DMS53 treated with DMSO at 0.1 percent for 48 hours (cell line): Measurements from ENCODE around the gene RNF213.
"Not testable (repeated sequence)": the region's sequence is repeated elsewhere in the genome, so short reads cannot be mapped to it uniquely, and the experiment has no call there.

Source experiments
- DNase-seq: peaks from one replicate; lab custom pipeline; 2025; ENCODE audit not compliant: unreplicated experiment; lab: John Stamatoyannopoulos, UW

The RNF213 gene

DNA sequence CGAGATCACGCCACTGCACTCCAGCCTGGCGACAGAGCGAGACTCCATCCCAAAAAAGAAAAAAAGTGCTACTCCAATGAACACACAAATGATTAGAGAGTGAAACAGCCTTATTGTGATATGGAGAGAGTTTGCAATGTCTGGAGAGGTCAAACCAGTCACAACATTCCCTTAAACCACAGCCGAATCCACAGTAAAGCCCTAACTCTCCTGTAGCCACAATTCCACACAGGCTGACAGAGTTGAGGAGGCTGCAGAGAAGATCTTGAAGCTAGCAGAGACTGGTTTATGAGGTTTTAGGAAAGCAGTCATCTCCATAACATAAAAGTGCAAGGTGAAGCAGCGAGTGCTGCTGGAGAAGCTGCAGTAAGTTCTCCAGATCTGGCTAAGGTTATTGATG is 6.7 kb downstream of the RNF213 start:
- no peak for DNase-seq

DNA sequence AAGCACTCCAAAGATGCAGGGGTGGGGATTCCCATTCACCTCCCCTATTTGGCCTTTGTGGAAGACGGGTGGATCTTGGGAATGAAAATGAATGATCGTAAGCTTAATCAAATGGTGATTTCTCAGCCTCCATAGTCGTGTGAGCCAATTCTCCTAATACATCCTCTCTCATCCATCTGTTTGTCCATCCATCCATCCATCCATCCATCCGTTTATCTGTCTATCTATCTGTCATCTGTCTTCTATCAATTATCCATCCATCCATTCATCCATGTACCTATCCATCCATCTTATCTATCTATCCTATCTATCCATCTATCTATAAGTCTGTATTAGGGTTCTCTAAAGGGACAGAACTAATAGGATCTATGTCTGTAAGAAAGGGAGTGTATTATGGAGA is 7.8 kb downstream of the RNF213 start:
- DNase-seq = no peak

DNA sequence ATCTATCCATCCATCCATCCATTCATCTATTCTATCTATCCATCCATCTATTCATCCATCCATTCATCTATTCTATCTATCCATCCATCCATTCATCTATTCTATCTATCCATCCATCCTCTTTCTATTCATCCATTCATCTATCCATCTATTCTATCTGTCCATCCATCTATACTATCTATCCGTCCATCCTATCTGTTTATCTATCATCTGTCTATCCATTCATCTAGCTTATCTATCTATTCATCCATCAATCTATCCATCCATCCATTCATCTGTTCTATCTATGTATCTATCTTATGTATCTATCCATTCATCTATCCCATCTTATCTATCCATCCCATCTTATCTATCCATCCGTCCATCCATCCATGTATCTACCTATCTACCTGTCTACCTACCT is 8.8 kb downstream of the RNF213 start:
- no peak for DNase-seq

DNA sequence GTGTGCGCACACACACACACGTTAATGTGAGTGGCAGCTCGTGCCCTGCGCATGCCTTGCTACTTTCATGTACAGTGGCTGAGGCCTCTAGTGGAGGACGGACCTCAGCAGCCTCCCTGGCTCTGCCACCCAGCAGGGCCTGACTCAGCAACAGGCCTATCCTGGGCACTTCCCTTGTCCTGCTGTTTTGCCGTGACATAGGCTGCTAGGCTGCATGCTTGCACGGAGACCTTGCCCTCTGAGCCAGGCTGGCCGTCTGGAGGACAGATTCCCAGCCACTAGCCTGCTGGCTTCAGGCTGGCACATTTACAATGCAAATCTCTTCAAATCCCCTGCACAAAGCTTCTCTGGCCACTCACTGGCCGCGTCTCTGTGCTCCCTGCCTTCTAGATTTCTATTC is 9.5 kb downstream of the RNF213 start:
- no peak for DNase-seq

DNA sequence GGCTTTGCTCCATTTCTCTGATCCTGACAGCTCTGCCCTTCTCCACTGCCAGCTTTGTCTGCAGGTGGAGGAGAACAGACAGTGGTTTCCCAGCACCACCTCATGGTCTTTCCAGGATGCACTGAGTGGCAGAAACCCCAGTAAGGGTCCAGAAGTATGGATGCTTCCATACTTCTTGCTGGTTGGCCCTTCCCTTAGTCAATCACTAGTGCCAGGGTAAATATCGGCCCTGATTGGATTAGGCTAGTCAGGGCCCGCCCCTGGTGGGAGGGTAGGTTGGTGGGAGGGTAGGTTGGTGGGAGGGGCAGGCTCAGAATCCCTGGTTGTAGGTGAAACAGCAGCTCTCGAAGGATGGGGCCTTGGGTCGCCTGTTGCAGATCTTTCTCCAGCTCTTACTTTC is 10.2 kb downstream of the RNF213 start:
- DNase-seq = no peak

DNA sequence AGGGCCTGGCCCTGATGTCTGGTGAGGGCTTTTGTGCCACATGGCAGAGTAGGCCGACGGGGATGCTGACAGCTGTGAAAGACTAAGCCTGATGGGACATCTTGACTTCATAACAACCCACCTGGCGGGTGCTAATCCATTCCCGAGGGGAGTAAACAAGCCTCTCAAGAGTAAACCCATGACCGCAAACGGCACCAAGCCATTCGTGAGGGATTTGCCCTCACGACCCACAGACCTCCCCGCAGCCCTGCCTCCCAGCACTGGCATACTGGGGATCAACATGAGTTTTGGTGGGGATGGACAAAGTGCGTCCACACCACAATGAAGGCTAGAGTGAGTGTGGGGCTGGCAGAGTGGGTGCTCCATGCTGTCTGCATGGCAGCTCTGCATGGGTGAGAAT is 11.7 kb downstream of the RNF213 start:
- DNase-seq = no peak

DNA sequence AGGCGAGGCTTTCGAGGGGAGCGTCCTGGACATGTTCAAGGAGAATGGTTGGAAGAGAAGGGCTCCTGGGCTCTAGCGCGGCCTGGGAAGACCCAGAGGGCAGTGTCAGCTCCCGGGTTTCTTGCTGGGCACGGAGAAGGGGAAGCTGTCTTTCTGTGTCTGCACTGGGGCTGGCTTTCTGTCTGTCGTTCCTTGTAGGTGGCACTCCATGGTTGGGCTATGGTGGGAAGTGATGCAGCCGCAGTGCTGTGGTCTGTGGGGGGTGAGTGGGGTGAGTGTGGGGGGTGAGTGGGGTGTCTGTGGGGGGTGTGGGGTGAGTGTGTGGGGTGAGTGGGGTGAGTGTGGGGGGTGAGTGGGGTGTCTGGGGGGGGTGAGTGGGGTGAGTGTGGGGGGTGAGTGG is 13.7 kb downstream of the RNF213 start:
- no peak for DNase-seq

DNA sequence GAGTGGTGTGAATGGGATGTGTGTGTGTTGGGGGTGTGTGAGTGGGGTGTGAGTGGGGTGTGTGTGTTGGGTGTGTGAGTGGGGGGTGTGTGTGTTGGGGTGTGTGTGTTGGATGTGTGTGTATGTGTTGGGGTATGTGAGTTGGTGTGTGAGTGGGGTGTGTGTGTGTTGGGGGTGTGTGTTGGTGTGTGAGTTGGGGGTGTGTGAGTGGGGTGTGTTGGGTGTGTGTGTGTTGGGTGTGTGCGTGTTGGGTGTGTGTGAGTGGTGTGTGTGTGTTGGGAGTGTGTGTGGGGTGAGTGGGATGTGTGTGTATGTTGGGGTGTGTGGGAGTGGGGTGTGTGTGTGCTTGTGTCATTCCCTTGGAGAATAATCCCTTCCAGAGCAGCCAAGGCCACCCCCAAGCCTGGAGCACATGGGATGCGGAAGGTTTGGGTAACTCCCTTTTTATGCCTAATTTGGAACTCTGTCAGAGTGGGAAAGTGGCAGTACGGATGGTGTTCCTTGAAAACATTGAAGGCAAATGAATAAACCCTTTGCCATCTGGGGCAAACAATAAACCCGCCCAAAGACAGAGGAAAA is 14.3 kb downstream of the RNF213 start:
- no peak for DNase-seq

DNA sequence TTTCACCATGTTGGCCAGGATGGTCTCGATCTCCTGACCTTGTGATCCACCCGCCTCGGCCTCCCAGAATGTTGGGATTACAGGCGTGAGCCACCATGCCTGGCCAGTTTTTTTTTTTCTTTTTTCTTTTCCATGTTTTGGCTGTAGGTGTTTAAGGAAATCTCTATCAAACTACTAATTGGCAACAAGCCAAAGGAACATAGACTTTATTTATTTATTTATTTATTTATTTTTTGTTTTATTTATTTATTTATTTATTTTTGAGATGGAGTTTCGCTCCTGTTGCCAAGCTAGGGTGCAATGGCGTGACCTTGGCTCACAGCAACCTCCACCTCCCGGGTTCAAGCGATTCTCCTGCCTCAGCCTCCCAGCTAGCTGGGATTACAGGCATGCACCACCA is 15.2 kb downstream of the RNF213 start:
- DNase-seq = not testable (repeated sequence)

DNA sequence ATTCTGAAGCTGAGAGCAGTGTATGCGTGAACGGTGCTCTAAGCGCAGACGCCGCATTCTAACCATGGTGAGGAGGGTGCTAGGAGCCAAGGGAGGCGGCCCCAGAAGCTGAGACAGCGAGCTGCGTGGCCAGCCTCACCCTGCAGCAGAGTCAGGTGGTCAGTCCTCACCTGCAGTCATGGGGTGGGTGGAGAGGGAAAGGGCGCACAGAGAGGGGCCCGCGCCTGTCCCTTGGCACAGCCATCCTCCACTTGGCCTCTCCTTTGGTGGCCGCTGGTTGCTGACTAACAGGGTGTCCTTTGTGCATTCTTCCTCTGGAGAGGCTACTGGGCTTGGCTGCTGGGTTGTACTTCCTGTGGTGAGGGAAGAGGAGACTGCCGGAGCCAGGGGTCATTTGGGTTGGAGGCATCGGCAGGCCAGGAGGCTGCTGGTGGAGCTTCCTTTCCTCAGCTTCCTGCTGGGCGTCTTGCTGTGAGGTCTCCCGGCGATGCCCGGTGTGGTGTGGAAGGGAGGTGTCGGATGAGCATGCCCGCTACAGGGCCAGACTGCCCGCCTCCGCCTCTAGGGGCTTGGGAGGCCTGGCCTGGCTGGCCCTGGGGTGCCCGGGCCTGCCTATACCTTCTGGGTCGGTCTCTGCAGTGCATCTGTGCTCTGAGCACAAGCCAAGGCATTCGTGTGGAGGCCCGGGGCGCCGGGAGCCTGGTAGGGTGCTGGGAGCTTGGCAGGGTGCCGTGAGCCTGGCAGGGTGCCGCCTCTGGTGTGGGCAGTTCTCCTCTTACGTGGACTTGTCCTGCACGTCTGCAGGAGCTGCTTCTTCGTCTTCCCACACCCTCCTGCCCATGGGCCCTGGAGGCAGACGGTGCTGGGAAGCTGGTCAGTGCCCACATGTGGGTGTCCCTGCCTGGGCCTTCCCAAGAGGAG is 17.4 kb downstream of the RNF213 start:
- no peak for DNase-seq

DNA sequence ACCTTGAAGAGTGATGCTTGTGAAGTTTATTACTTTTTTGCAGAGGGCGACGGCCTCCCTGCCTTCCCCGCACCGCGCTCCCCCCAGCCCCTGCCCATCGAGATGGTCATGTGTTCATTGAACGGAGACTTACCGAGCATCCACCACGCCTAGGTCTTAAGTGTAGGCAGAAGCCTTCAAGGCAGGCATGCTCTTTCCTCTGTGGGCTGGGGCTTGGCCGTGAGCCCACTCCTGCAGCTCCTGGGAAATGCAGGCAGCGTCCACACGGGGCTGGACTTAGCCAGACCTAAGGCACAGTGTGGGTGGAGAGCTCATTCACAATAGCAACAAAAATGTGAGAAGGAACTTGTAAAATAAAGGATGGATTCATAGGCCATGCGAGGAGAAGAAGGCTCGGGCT is 19.2 kb downstream of the RNF213 start:
- DNase-seq = no peak

DNA sequence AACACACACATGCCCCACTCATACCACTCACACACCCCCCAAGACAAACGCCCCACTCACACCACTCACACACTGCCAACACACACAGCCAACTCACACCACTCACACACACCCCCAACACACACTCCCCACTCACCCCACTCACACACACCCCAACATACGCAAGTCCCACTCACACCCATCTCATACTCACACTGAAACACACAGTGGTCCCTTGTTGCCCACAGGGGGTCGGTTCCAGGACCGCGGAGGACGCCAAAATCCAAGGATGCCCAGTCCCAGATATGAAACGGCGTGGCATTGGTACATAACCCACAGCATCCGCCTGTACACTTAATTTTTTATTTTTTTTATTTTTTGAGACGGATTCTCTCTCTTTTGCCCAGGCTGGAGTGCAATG is 20.9 kb downstream of the RNF213 start:
- DNase-seq = no peak

DNA sequence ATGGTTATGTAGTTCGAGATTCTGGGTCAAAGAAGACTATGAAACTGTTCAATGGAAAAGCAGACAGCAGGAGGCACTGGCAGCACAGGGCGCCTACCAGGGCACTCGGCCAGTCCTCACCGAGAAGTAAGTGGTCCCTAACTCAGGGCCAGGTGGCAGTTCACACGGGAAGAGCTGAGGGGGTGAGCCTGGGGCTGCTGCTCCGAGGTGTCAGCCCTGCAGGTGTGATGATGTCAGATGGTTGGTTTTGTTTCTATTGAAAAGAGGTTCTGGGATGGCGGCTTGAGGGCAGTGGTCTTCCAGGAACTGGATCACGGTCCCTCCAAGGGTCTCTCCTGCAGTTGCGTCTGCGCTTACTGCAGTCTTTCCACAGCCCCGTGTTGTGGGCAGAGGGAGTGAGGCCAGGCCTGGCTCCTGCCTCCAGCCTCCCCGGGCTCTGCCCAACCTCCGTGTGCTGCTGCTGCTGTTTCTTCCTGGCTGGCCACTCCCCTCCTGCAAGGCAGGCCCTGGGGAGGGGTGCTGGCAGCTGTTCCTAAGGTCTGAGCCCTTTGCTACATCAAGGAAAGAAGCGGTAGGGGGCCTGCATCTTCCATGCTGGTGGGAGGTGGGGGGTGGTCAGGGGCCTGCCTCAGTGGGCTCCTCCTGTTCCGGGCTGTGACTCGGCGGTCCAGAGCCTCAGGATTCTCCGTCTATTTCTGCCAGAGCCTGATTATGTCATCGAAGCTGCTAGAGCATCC is 22.6 kb downstream of the RNF213 start:
- DNase-seq = no peak

DNA sequence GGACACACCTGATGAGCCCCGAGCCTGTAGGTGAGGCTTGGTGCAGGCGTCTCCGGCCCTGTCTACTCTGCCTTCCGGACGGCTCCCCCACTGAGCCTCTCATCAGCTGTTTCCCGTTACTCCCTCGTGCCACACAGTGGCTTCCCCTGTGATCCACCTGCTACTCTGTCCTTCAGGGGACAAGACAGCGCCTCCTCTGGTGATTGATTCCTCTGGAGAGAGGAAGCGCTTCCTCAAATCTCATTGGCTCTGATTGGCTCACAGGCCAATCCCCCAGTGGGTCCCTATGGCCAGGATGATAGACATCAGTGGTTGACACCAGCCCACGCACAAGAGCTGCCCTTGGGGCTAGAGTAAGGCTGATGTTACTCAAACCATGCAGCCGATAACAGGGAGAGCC is 24.0 kb downstream of the RNF213 start:
- DNase-seq = no peak

DNA sequence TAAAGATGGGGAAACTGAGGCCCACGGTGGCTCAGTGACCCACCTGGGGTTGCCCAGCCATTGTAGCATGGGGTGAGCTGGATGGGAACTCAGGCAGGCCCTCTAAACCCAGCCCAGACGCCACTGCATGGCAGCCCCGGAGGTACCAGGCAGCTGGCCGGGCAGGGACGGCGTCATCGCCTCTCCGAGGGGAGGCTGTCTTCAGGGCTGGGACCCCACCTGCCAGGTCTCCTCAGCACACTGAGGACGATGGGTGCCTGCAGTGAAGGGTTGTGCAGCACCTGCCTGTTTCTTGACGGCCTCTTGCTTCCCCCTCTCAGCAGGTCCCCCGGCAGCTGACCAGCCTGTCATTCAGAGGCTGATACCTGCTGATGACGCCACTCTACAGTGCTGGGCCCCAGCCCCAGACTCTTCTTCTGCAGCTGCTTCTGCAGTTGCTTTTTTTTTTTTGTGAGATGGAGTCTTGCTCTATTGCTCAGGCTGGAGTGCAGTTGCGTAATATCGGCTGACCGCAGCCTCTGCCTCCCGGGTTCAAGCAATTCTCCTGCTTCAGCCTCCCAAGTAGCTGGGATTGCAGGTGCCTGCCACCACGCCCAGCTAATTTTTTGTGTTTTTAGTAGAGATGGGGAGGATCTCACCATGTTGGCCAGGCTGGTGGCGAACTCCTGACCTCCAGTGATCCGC is 24.7 kb downstream of the RNF213 start:
- DNase-seq = no peak

DNA sequence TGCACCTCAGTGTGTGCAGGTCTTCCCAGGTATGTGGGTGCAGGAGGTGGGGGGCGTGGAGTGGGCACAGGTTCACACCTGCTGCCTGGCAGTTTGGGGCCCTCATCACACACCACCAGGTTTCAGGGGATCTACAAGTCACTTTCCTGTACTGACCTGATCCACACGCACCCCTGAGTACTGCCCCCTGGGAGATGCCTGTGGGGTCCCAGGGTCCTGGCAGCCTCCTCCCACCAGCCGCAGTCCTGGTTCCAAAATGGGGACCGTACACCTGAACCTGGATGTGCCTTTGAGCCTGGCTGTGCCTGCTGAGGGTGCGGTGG is 25.9 kb downstream of the RNF213 start:
- DNase-seq = no peak

DNA sequence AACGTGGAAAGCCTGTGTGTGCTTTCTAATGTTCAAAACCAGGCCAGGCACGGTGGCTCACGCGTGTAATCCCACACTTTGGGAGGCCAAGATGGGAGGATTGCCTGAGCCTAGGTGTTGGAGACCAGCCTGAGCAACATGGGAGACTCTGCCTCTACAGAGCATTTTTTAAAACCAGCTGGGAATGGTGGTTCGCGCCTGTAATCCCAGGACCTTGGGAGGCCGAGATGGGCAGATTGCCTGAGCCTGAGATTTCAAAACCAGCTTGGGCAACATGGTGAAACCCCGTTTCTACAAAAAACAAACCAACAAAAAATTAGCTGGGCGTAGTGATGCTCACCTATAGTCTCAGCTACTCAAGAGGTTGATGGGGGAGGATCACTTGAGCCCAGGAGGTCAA is 26.4 kb downstream of the RNF213 start:
- no peak for DNase-seq

DNA sequence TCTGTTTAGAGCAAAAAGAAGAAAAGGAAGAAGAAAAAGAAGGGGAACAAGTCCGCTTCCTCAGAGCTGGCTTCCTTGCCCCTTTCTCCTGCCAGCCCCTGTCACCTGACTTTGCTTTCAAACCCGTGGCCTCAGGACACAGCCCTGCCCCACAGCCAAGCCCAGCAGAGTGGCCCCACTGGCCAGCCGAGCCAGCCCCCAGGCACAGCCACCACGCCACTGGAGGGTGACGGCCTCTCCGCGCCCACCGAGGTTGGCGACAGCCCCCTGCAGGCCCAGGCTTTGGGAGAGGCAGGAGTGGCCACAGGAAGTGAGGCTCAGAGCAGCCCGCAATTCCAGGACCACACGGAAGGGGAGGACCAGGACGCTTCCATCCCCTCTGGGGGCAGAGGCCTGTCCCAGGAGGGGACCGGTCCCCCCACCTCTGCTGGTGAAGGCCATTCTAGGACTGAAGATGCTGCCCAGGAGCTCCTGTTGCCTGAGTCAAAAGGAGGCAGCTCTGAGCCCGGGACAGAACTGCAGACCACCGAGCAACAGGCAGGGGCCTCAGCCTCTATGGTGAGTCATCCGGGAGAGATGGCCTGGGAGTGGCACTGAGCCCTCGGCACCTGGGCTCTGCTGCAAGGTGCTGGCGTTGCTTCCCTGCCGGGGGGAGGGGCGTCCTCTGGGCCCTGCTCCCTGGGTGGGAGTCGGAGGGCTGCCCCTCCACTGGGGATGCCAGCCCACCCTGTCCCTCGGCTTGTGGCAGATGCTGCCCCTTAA is 27.3 kb downstream of the RNF213 start:
- DNase-seq = no peak

DNA sequence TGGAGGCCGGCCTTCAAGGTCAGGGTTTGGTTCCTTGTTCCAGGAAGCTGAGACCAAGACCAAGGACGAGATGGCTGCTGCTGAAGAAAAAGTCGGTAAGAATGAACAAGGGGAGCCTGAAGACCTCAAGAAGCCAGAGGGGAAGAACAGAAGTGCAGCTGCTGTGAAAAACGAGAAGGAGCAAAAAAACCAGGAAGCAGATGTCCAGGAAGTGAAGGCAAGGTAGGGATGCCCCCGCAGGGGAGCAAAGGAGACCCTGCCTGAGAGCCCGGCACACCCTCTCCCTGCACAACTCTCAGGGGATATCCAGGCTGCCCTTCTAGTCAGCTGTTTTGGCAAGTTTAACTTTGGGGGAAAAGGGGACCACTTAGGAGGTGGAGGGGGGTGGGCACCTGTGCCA is 29.0 kb downstream of the RNF213 start:
- no peak for DNase-seq

DNA sequence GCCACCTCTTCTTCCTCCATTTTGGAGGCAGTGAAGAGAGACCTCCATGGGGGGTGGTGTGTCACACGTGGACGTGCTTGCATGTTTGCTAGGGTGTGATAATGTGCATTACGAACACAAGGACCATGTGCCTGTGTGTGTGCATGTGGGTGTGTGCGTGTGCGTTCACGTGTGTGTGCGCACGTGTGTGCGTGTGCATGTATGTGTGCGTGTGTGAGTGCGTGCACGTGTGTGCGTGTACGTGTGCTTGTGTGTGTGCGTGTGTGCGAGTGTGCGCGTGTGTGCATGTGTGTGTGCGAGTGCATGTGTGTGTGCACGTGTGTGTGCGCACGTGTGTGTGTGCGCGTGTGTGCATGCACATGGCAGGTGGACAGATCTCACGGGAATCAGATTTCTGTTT is 29.5 kb downstream of the RNF213 start:
- DNase-seq = no peak

DNA sequence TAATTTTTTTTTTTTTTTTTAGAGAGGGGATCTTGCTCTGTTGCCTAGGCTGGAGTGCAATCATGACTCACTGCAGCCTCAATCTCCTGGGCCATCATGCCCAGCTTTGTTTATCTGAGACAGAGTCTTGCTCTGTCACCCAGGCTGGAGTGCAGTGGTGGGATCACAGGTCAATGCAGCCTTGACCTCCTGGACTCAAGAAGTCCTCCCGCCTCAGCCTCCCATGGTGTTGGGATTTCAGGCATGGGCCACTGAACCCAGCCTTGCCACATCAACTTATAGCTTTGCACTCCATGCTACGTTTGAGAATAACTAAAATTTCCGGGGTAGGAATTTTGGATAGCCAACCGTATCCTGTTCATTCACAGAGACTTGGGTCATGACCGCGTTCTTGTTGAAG is 30.6 kb downstream of the RNF213 start:
- no peak for DNase-seq
